WTC11 (cell line): Measurements from ENCODE around the gene SPATA13. TPM values are rescaled to one million over a fixed set of nuclear protein-coding genes. Genes with fewer than 3 reads are reported as not detected.

Source experiments
- ATAC-seq: fragments of 200-7000 bp; cut with Tn5 transposase; 2 replicates; pipeline ENCODE4 v1.10.0; 2021; ENCODE audit warnings: mild to moderate bottlenecking, moderate library complexity
- CTCF ChIA-PET: fragments of 300-600 bp; sonication (Branson Sonifier 250); formaldehyde crosslinking; loops from one replicate; lab custom pipeline; 2021; ENCODE audit warnings: antibody characterized with exemption; lab: Charles Lee
- POLR2A ChIA-PET: fragments of 350-600 bp; sonication (Branson Sonifier 250); formaldehyde crosslinking; loops from one replicate; lab custom pipeline; 2021; ENCODE audit warnings: antibody characterized with exemption; lab: Charles Lee
- DNase-seq: peaks from one replicate; pipeline ENCODE4 v3.0.0; 2021; ENCODE audit warnings: low spot score
- H3K27ac Mint-ChIP-seq: 2 replicates; pipeline ENCODE4 v1.8.0; 2021; ENCODE audit warnings: mixed read lengths
- H3K27me3 Mint-ChIP-seq: 2 replicates; pipeline ENCODE4 v1.8.0; 2021; ENCODE audit warnings: low read depth, mild to moderate bottlenecking, moderate library complexity, mixed read lengths
- H3K36me3 Mint-ChIP-seq: 2 replicates; pipeline ENCODE4 v1.8.0; 2021; ENCODE audit warnings: mixed read lengths
- H3K4me1 Mint-ChIP-seq: 2 replicates; pipeline ENCODE4 v1.8.0; 2022; ENCODE audit warnings: mixed read lengths
- H3K4me3 Mint-ChIP-seq: 2 replicates; pipeline ENCODE4 v1.8.0; 2021; ENCODE audit warnings: mild to moderate bottlenecking, moderate library complexity, mixed read lengths
- H3K9me3 Mint-ChIP-seq: 2 replicates; pipeline ENCODE4 v1.8.0; 2021; ENCODE audit warnings: mixed read lengths
- AFF4 ChIP-seq: sonication (generic); formaldehyde crosslinking; IDR thresholded peaks from 2 replicates; pipeline ENCODE4 v1.8.1; 2023; ENCODE audit warnings: mild to moderate bottlenecking, missing genetic modification reagents, borderline replicate concordance
- ARID4B ChIP-seq: sonication (generic); formaldehyde crosslinking; IDR thresholded peaks from 2 replicates; pipeline ENCODE4 v1.8.0; 2023; ENCODE audit warnings: missing genetic modification reagents, mild to moderate bottlenecking, borderline replicate concordance
- ATF1 ChIP-seq: sonication (generic); formaldehyde crosslinking; IDR thresholded peaks from 2 replicates; pipeline ENCODE4 v1.8.1; 2023; ENCODE audit warnings: mild to moderate bottlenecking, moderate library complexity, missing genetic modification reagents
- EMX1 ChIP-seq: fragments of 250-450 bp; sonication (Bioruptor Pico); IDR thresholded peaks from 2 replicates; pipeline ENCODE4 v1.8.0; 2021; ENCODE audit warnings: mild to moderate bottlenecking
- ETV6 ChIP-seq: sonication (generic); formaldehyde crosslinking; IDR thresholded peaks from 2 replicates; pipeline ENCODE4 v1.8.1; 2022; ENCODE audit warnings: mild to moderate bottlenecking, missing genetic modification reagents
- FOXK1 ChIP-seq: sonication (generic); formaldehyde crosslinking; IDR thresholded peaks from 2 replicates; pipeline ENCODE4 v1.8.0; 2022; ENCODE audit warnings: mild to moderate bottlenecking, moderate library complexity, missing genetic modification reagents
- HMGXB4 ChIP-seq: sonication (generic); formaldehyde crosslinking; IDR thresholded peaks from 2 replicates; pipeline ENCODE4 v1.8.1; 2023; ENCODE audit warnings: mild to moderate bottlenecking, moderate library complexity, missing genetic modification reagents
- SOX15 ChIP-seq: fragments of 250-450 bp; sonication (Bioruptor Pico); IDR thresholded peaks from 2 replicates; pipeline ENCODE4 v1.9.0; 2021; ENCODE audit warnings: mild to moderate bottlenecking
- TP53 ChIP-seq: sonication (generic); formaldehyde crosslinking; IDR thresholded peaks from 2 replicates; pipeline ENCODE4 v1.8.1; 2023; ENCODE audit warnings: mild to moderate bottlenecking, missing genetic modification reagents
- ZNF121 ChIP-seq: sonication (generic); formaldehyde crosslinking; IDR thresholded peaks from 2 replicates; pipeline ENCODE4 v1.8.0; 2023; ENCODE audit warnings: missing genetic modification reagents
- ZNF232 ChIP-seq: sonication (generic); formaldehyde crosslinking; IDR thresholded peaks from 2 replicates; pipeline ENCODE4 v1.8.0; 2022; ENCODE audit warnings: mild to moderate bottlenecking, missing genetic modification reagents
- ZNF396 ChIP-seq: fragments of 250-450 bp; sonication (Bioruptor Pico); IDR thresholded peaks from 2 replicates; pipeline ENCODE4 v1.8.0; 2021; ENCODE audit warnings: mild to moderate bottlenecking, moderate library complexity, borderline replicate concordance
- ZNF512 ChIP-seq: sonication (generic); formaldehyde crosslinking; IDR thresholded peaks from 2 replicates; pipeline ENCODE4 v1.8.1; 2022; ENCODE audit warnings: missing genetic modification reagents, borderline replicate concordance
- total RNA-seq: library from RNA; stranded (reverse); gene quantifications from 3 replicates; pipeline ENCODE4 v1.2.3, GENCODE V29; 2021
- TF ChIP-seq, protein P1 (sequence below): sonication (generic); formaldehyde crosslinking; IDR thresholded peaks from 2 replicates; pipeline ENCODE4 v1.8.1; 2022; ENCODE audit warnings: low read depth, mild to moderate bottlenecking, moderate library complexity, missing genetic modification reagents, borderline replicate concordance
- TF ChIP-seq, protein P2 (sequence below): sonication (generic); formaldehyde crosslinking; IDR thresholded peaks from 2 replicates; pipeline ENCODE4 v1.8.1; 2022; ENCODE audit warnings: low read depth, missing genetic modification reagents, borderline replicate concordance

Gene SPATA13
- total RNA-seq, 1 experiment from 2014 or later, result 29.0 TPM

DNA sequence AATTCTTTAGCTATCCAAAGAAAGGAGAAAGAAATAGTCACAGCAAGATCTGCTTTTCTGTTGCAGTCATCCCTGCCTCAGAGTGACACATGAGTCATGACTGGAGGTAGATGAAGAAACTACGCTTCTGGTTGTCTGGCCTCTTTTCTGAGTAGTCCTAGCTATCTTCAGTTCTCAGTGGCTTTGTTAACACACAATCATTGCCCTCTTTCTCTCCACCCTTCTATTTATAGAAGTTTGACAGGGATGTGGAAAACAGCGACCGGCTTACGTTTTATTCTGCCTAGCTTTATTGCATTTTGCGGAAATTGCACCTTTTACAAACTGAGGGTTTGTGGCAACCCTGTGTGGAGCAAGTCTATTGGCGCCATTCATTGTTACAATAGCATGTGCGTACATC is 26.7 kb downstream of the SPATA13 start:
- ATAC-seq (no peak), DNase-seq (no peak)
- Mint-ChIP-seq H3K4me1 (peaks cover 38% of the 10 kb centered on the region), H3K9me3 (peaks cover 17% of the 10 kb centered on the region)
- CTCF ChIA-PET, result interaction anchor here (0.8 kb wide), 1 partner anchor 12 kb away, joined by 3 read pairs; no protein-coding TSS in a partner anchor
- POLR2A ChIA-PET, result no interaction called here
- TF ChIP-seq ZNF232 (CRISPR knock-in tag) (no peak), ATF1 (CRISPR knock-in tag) (no peak), ARID4B (CRISPR knock-in tag) (no peak), FOXK1 (CRISPR knock-in tag) (no peak), EMX1 (CRISPR knock-in tag) (no peak), ZNF121 (CRISPR knock-in tag) (no peak), HMGXB4 (no peak), TP53 (CRISPR knock-in tag) (no peak), ETV6 (CRISPR knock-in tag) (no peak), ZNF512 (CRISPR knock-in tag) (no peak), AFF4 (CRISPR knock-in tag) (no peak), SOX15 (CRISPR knock-in tag) (no peak), ZNF396 (CRISPR knock-in tag) (no peak)
- TF ChIP-seq, protein P1, sequence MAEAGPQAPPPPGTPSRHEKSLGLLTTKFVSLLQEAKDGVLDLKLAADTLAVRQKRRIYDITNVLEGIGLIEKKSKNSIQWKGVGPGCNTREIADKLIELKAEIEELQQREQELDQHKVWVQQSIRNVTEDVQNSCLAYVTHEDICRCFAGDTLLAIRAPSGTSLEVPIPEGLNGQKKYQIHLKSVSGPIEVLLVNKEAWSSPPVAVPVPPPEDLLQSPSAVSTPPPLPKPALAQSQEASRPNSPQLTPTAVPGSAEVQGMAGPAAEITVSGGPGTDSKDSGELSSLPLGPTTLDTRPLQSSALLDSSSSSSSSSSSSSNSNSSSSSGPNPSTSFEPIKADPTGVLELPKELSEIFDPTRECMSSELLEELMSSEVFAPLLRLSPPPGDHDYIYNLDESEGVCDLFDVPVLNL (CRISPR knock-in tag), result no peak
- TF ChIP-seq, protein P2, sequence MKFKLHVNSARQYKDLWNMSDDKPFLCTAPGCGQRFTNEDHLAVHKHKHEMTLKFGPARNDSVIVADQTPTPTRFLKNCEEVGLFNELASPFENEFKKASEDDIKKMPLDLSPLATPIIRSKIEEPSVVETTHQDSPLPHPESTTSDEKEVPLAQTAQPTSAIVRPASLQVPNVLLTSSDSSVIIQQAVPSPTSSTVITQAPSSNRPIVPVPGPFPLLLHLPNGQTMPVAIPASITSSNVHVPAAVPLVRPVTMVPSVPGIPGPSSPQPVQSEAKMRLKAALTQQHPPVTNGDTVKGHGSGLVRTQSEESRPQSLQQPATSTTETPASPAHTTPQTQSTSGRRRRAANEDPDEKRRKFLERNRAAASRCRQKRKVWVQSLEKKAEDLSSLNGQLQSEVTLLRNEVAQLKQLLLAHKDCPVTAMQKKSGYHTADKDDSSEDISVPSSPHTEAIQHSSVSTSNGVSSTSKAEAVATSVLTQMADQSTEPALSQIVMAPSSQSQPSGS (CRISPR knock-in tag), result no peak
- TF ChIP-seq, all 79 proteins: peak for 0
- peak overlapping the region; percentile 70; the same call in 1 of the 2 replicates for H3K27ac Mint-ChIP-seq
- H3K4me3 Mint-ChIP-seq, result no peak overlapping the region
- peaks cover 17% of the 10 kb centered on the region for H3K36me3 Mint-ChIP-seq
- H3K27me3 Mint-ChIP-seq, result no peaks in the 10 kb centered on the region
